Renal pelvis (tissue), 4 donors: Measurements from ENCODE around the gene RAP1GAP. TPM values are rescaled to one million over a fixed set of nuclear protein-coding genes. Genes with fewer than 3 reads are reported as not detected.

ENCODE experiments used
- DNase-seq: peaks from one replicate; pipeline ENCODE4 v3.0.0-alpha.2; 2013
- polyA plus RNA-seq, 3 donors: library from polyadenylated mRNA; unstranded; fragments of 120-200 nt; gene quantifications; one replicate each; pipeline ENCODE4 v1.2.1, GENCODE V29; 2013; ENCODE audit not compliant: insufficient read length in 3 of 3

Gene RAP1GAP
- polyA plus RNA-seq, 3 donors = 20.8 to 23.1 (median 22.5) TPM

GRCh38 chr1:21630571-21631343 lies 38.4 kb downstream of the RAP1GAP start:
- no peak for DNase-seq

DNA sequence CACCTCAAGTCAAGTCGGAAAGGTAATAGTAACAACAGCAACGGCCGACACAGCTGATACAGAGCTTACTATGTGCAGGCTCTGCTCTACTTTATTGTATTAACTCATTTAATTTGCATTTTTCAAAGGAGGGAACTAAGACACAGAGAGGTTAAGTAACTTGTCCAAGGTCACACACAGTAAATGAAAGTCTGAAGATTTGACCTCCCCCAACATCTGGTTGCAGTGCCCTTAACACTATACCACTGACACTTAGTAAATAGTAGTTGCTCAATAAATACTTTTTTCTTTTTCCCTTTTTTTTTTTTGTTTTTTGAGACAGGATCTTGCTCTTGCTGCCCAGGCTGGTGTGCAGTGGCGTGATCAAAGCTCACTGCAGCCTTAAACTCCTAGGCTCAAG lies 39.2 kb downstream of the RAP1GAP start:
- no peak for DNase-seq

- no peak for DNase-seq
These were observed 40.3 kb downstream of the RAP1GAP start for GRCh38 chr1:21628798-21629393.

DNA sequence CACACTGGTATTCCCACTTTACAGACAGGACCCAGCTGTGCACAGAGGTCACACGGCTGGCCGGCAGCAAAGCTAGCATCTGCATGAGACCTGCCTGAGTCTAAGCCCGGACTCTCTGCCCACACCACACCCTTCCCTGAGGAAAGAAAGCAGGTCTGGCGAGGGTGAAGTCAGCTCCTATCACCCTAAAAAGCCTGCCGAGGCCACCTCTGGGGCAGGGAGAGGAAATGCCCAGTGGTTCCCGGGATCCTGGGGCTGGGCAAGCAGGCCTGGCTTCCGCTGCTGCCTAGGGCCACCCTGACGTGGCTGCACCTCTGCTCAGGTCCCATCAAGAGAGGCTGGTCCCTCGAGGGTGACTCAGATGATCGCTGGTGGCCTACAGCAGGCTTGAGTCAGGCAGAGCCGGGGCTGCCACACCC lies 42.2 kb downstream of the RAP1GAP start:
- no peak for DNase-seq

GRCh38 chr1:21625390-21626190 lies 43.6 kb downstream of the RAP1GAP start:
- DNase-seq = no peak

GRCh38 chr1:21624571-21625389 lies 44.4 kb downstream of the RAP1GAP start:
- DNase-seq = no peak

DNA sequence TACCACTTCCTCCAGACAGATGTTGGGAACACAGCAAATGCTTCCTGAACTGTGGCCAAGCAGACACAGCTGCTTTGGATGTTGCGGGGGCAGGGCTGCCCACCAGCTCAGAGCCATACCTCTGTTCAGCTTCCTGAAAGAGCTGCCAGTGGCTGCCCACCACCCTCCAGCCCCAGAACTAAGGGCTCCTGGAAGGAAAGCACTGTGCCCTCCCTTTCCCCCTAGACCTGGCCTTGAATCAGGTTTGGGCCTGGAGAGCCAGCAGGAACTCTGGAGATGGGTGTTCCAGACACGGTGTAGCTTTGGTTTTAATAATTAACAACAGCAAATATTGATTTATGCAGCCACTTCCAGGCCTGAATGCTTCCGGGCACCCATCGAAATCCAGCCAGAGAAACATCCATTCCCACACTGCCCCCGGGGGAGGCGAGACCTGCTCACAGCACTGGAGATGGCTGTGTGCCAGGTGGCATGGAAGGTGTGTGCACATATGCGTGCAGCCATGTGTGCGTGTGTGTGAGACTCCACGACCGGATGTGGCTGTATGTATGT lies 45.7 kb downstream of the RAP1GAP start:
- no peak for DNase-seq

GRCh38 chr1:21622466-21623315 lies 46.5 kb downstream of the RAP1GAP start:
- DNase-seq = no peak

DNA sequence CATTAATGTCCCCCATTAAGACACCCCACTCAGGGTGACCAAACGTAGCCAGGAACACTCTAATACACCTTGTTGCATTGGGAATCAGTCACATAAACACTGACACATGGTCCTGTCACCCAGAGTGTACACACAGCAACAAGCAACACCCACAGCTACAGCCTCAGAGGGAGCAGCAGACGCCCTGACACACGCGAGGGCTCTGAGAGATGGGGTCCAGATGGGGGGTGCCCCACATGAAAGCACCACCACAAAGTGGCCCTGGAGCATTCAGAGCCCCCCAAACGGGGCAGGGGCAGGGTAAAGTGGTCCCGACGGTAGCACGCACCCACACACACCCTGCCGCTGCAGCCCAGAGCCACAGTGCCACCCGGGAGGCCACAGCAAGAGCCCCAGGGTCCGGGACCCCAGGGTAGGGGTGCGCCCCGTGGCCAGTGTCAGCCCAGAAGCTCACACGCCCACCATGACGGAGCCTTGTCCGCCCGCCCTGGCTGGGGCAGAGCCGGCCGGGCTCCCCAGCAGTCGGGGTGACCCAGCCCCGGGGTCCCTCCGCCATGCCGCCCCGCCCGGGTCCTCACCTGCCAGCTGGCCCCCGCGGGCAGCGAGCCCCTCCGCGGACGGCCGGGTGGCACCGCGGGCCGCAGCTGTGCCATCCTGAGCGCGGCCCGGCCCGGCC lies 47.3 kb downstream of the RAP1GAP start:
- DNase-seq = no peak

- no peak for DNase-seq
These were observed 48.1 kb downstream of the RAP1GAP start for GRCh38 chr1:21621051-21621450.

DNA sequence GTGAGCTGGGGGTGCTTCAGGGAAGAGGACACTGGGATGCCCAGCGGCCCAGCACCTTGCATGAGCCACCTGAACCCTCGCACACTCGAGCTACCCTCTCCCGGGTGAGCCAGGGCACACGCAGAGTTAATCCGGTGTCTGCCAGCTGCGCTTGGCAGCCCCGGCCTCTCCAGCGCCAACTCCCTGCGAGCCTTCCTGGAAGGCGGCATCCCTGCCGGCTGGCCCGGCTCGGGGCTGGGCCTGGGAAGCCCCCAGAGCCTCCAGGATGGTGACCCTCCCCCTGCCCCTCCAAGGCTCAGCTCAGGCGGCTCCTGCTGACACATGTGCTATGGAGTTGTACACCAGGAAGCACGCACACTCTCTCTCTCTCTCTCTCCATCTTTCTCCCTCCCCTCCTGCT lies 48.7 kb downstream of the RAP1GAP start:
- DNase-seq = no peak

- DNase-seq = no peak
These were observed 49.1 kb downstream of the RAP1GAP start for GRCh38 chr1:21620011-21620410.

DNA sequence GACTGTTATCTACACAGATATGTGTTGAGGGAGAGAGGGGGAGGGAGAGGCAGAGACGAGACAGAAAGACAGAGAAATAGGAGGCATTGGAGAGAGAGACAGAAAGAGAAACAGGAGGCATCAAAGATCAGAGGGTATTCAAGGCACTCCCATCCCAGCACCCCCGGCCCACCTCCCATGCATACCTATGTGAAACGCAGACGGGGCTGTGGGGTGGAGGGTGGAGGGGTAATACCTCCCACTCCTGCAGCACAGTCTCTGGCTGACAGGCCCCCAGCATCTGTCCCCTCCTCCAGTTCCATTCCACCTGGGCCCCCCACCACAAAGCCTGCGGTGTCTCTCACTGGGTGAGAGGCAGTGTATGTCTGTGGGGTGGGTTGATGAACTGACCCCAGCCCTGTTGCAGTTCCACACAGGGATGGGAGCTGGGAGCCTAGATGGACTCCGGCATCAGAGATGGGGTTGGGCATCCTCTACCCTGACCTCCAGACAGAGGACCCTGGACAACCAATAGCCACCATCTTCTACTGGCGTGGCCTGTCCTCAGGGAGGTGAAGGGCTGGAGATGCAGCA lies 49.7 kb downstream of the RAP1GAP start:
- no peak for DNase-seq

GRCh38 chr1:21618561-21619374 lies 50.4 kb downstream of the RAP1GAP start:
- DNase-seq = no peak

- no peak for DNase-seq
These were observed 51.1 kb downstream of the RAP1GAP start for GRCh38 chr1:21618059-21618458.

DNA sequence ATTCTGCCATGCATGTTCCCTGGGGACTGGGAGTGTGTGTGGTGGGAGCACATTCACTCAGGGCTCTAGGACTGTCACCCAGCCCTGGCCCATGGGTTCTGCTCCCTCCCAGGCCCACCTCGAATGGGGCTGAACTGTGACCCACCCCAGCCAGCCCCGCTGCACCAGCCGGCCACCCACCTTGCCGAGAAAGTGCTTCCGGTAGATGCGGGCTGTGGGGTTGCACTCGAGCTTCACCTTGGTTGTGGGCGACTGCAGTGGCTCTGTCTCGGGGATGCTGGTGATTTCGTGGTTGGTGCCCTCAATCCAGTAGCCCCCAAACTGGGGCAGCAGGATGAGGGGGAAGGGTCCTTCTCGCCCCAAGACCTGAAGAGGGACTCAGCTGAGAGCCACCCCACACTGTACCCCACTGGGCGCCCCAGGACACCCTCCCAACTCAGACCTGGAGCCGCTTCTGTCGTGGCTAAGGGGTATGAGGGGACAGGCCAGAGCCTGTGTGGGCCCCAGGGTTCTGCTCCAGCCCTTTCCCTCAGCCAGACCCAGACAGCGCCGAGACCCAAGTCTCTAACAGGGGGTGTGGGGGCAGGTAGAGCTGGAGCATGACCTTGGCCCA lies 51.9 kb downstream of the RAP1GAP start:
- DNase-seq = no peak

GRCh38 chr1:21616372-21616771 lies 52.8 kb downstream of the RAP1GAP start:
- DNase-seq = no peak

GRCh38 chr1:21614419-21615115 lies 54.6 kb downstream of the RAP1GAP start:
- DNase-seq = no peak
